Right renal pelvis (tissue), 4 donors: Measurements from ENCODE around the gene ZNF221. TPM values are rescaled to one million over a fixed set of nuclear protein-coding genes. Genes with fewer than 3 reads are reported as not detected.
A peak's percentile ranks its signal among the peaks of the same experiment; 100 is the strongest.

Source experiments
- DNase-seq, 4 donors: peaks; one replicate each; pipeline ENCODE4 v3.0.0-alpha.2; 2013; ENCODE audit warnings: low read depth in 4 of 4, low spot score in 3 of 4, missing footprints in 1 of 4
- polyA plus RNA-seq, 4 donors: library from polyadenylated mRNA; unstranded; fragments of 120-200 nt; gene quantifications; one replicate each; pipeline ENCODE4 v1.2.1, GENCODE V29; 2013; ENCODE audit not compliant: insufficient read length in 4 of 4

ZNF221 gene
- polyA plus RNA-seq, 4 donors, result 4.6 to 6.8 (median 5.4) TPM

- DNase-seq, result no peak
Observed at GRCh38 chr19:43956827-43957226, 5.8 kb downstream of the ZNF221 start.

GRCh38 chr19:43957891-43958290 is 6.9 kb downstream of the ZNF221 start:
- no peak for DNase-seq

- DNase-seq, result no peak
Observed at GRCh38 chr19:43960411-43960810, 9.4 kb downstream of the ZNF221 start.

GRCh38 chr19:43966079-43966694 is 15.2 kb downstream of the ZNF221 start:
- DNase-seq, result no peak

- DNase-seq, result no peak
Observed at GRCh38 chr19:43976732-43977131, 25.7 kb downstream of the ZNF221 start.

- DNase-seq, result no peak
Observed at GRCh38 chr19:43983544-43983911, 32.5 kb downstream of the ZNF221 start.

GRCh38 chr19:43983912-43984686 is 33.1 kb downstream of the ZNF221 start, which contains the start of gene ZNF155:
Gene ZNF155, plus strand, starts transcription at chr19:43984188. Its CDS starts 4,356 bp downstream, at chr19:43988544.
- peak; percentile 85 to 95 (median 92) for DNase-seq

- DNase-seq, result no peak
Observed at GRCh38 chr19:43984687-43985000, 33.6 kb downstream of the ZNF221 start.

- DNase-seq, result no peak
Observed at GRCh38 chr19:43997631-43998290, 46.7 kb downstream of the ZNF221 start.

GRCh38 chr19:44002212-44002565 is 51.2 kb downstream of the ZNF221 start:
- no peak for DNase-seq

- DNase-seq, result peak; percentile 81 to 95 (median 95)
Observed at GRCh38 chr19:44002566-44003460, 51.8 kb downstream of the ZNF221 start, which contains the start of gene ZNF230. Gene ZNF230, plus strand, starts transcription at chr19:44002957. Its CDS starts 4,122 bp downstream, at chr19:44007079.

- no peak for DNase-seq
Observed at GRCh38 chr19:44003461-44004009, 52.5 kb downstream of the ZNF221 start.

- no peak for DNase-seq
Observed at GRCh38 chr19:44005973-44006372, 54.9 kb downstream of the ZNF221 start.

- DNase-seq, result no peak
Observed at GRCh38 chr19:44007473-44007872, 56.4 kb downstream of the ZNF221 start.

GRCh38 chr19:44010468-44010867 is 59.4 kb downstream of the ZNF221 start:
- no peak for DNase-seq

Other genes with a start within 250 kb of the ZNF221 start
- not detected for gene IRGC, start 235.2 kb upstream of the ZNF221 start, polyA plus RNA-seq
- 10 to 100 TPM; 42.7 to 55.7 (median 48.0) TPM for gene SMG9, start 196.3 kb upstream of the ZNF221 start, polyA plus RNA-seq
- 1 to 10 TPM; 1.4 to 3.8 (median 1.6) TPM for gene KCNN4, start 170.3 kb upstream of the ZNF221 start, polyA plus RNA-seq
- under 1 TPM; 0.14 to 0.37 (median 0.31) TPM for gene LYPD5, start 148.8 kb upstream of the ZNF221 start, polyA plus RNA-seq
- gene ZNF283, start 123.9 kb upstream of the ZNF221 start, polyA plus RNA-seq, result 10 to 100 TPM in 3 of 4 donors, 1 to 10 TPM in 1; 9.7 to 16.1 (median 15.0) TPM
- gene ZNF404, start 67.3 kb upstream of the ZNF221 start, polyA plus RNA-seq, result 10 to 100 TPM in 3 of 4 donors, 1 to 10 TPM in 1; 8.1 to 15.2 (median 13.3) TPM
- 10 to 100 TPM; 24.0 to 31.1 (median 28.2) TPM for gene ZNF45, start 15.9 kb upstream of the ZNF221 start, polyA plus RNA-seq
- gene ZNF155, start 33.0 kb downstream of the ZNF221 start, polyA plus RNA-seq, result 10 to 100 TPM; 12.3 to 17.4 (median 15.6) TPM
- 1 to 10 TPM; 5.1 to 8.0 (median 7.3) TPM for gene ZNF230, start 51.7 kb downstream of the ZNF221 start, polyA plus RNA-seq
- 10 to 100 TPM in 2 of 4 donors, 1 to 10 TPM in 2; 8.4 to 12.3 (median 10.1) TPM for gene ZNF222, start 74.2 kb downstream of the ZNF221 start, polyA plus RNA-seq
- 10 to 100 TPM; 10.2 to 15.1 (median 12.9) TPM for gene ZNF223, start 100.8 kb downstream of the ZNF221 start, polyA plus RNA-seq
- gene ZNF284, start 120.9 kb downstream of the ZNF221 start, polyA plus RNA-seq, result 1 to 10 TPM; 3.5 to 4.9 (median 3.6) TPM
- 10 to 100 TPM; 23.4 to 37.9 (median 27.1) TPM for gene ZNF224, start 143.1 kb downstream of the ZNF221 start, polyA plus RNA-seq
- 10 to 100 TPM in 3 of 4 donors, 1 to 10 TPM in 1; 7.7 to 12.0 (median 10.1) TPM for gene ZNF225, start 162.2 kb downstream of the ZNF221 start, polyA plus RNA-seq
- gene ZNF234, start 190.3 kb downstream of the ZNF221 start, polyA plus RNA-seq, result 10 to 100 TPM; 10.1 to 16.5 (median 12.3) TPM
- gene ZNF226, start 213.9 kb downstream of the ZNF221 start, polyA plus RNA-seq, result 10 to 100 TPM; 21.3 to 32.1 (median 28.7) TPM